ENCODE results near the gene UTS2B.

The UTS2B gene

GRCh38 chr3:191329654-191330529 is at the start of gene UTS2B:
Gene UTS2B, minus strand, starts transcription at chr3:191330526. Its CDS starts 48,337 bp downstream, at chr3:191282189.
- no peak for DNase-seq (ENCODE audit: low read depth in 2 of 2)

- DNase-seq (ENCODE audit: low read depth in 2 of 2): no peak
These were observed 49.7 kb upstream of the UTS2B start for GRCh38 chr3:191380001-191380400.

- no peak for DNase-seq (ENCODE audit: low read depth in 2 of 2)
These were observed 49.1 kb upstream of the UTS2B start for GRCh38 chr3:191379446-191379845.

- DNase-seq (ENCODE audit: low read depth in 2 of 2): no peak
These were observed 48.0 kb upstream of the UTS2B start for GRCh38 chr3:191378142-191378812.

- no peak for DNase-seq (ENCODE audit: low read depth in 2 of 2)
These were observed 46.3 kb upstream of the UTS2B start for GRCh38 chr3:191376516-191377141.

GRCh38 chr3:191373327-191373726 is 43.0 kb upstream of the UTS2B start:
- no peak for DNase-seq (ENCODE audit: low read depth in 2 of 2)

GRCh38 chr3:191372122-191372521 is 41.8 kb upstream of the UTS2B start:
- no peak for DNase-seq (ENCODE audit: low read depth in 2 of 2)

GRCh38 chr3:191369616-191370010 is 39.3 kb upstream of the UTS2B start:
- no peak for DNase-seq (ENCODE audit: low read depth in 2 of 2)

- DNase-seq (ENCODE audit: low read depth in 2 of 2): no peak
These were observed 38.7 kb upstream of the UTS2B start for GRCh38 chr3:191368755-191369615.

- DNase-seq (ENCODE audit: low read depth in 2 of 2): no peak
These were observed 36.3 kb upstream of the UTS2B start for GRCh38 chr3:191366675-191367074.

GRCh38 chr3:191363221-191363620 is 32.9 kb upstream of the UTS2B start:
- no peak for DNase-seq (ENCODE audit: low read depth in 2 of 2)

GRCh38 chr3:191362524-191363090 is 32.3 kb upstream of the UTS2B start:
- DNase-seq (ENCODE audit: low read depth in 2 of 2): no peak

GRCh38 chr3:191362037-191362436 is 31.7 kb upstream of the UTS2B start:
- no peak for DNase-seq (ENCODE audit: low read depth in 2 of 2)

- no peak for DNase-seq (ENCODE audit: low read depth in 2 of 2)
These were observed 31.1 kb upstream of the UTS2B start for GRCh38 chr3:191361456-191361855.

- no peak for DNase-seq (ENCODE audit: low read depth in 2 of 2)
These were observed 30.3 kb upstream of the UTS2B start for GRCh38 chr3:191360620-191361019.

- no peak for DNase-seq (ENCODE audit: low read depth in 2 of 2)
These were observed 28.6 kb upstream of the UTS2B start for GRCh38 chr3:191358929-191359328.

GRCh38 chr3:191357909-191358308 is 27.6 kb upstream of the UTS2B start:
- no peak for DNase-seq (ENCODE audit: low read depth in 2 of 2)

GRCh38 chr3:191356631-191357439 is 26.5 kb upstream of the UTS2B start:
- DNase-seq (ENCODE audit: low read depth in 2 of 2): no peak

GRCh38 chr3:191355406-191355805 is 25.1 kb upstream of the UTS2B start:
- no peak for DNase-seq (ENCODE audit: low read depth in 2 of 2)

GRCh38 chr3:191353022-191353777 is 22.9 kb upstream of the UTS2B start:
- no peak for DNase-seq (ENCODE audit: low read depth in 2 of 2)
